T-cell (primary cell): ENCODE data around the gene ANKRD33B. TPM values are rescaled to one million over a fixed set of nuclear protein-coding genes. Genes with fewer than 3 reads are reported as not detected.

Experiments
- ATAC-seq, 4 experiments: fragments of 200-7000 bp in 3 of 4; fragments of 150-1000 bp in 1 of 4; cut with Tn5 transposase; replicated peaks in 1 of 4; 1 replicate in 3 of 4; 2 replicates in 1 of 4; pipeline ENCODE4 v1.10.0; 2021; ENCODE audit warnings: moderate library complexity in 3 of 4, mild to moderate bottlenecking in 2 of 4, moderate number of reproducible peaks in 1 of 4
- CTCF ChIA-PET, 2 donors: fragments of 300-600 bp; sonication (Branson Sonifier 250); formaldehyde crosslinking; loops; one replicate each; lab custom pipeline; 2022; ENCODE audit warnings: antibody characterized with exemption in 2 of 2; lab: Charles Lee
- POLR2A ChIA-PET, 2 donors: fragments of 300-600 bp; sonication (Branson Sonifier 250); formaldehyde crosslinking; loops; one replicate each; lab custom pipeline; 2022; ENCODE audit warnings: antibody characterized with exemption in 2 of 2; lab: Charles Lee
- DNase-seq, 35 experiments: peaks; one replicate each; pipeline versions ENCODE4 v3.0.0 to v3.0.0-alpha.2; 2013 to 2023
- H3K27ac ChIP-seq: one replicate; pipeline ENCODE4 v1.5.1; 2013; ENCODE audit warnings: low read length
- H3K27me3 ChIP-seq, 2 experiments: replicated peaks in 1 of 2; 1 replicate in 1 of 2; 2 replicates in 1 of 2; pipeline versions ENCODE4 v1.6.1 to v1.7.0; 2013; ENCODE audit warnings: low read length in 1 of 2, mixed read lengths in 1 of 2; ENCODE audit not compliant: control insufficient read depth in 2 of 2, insufficient read depth in 2 of 2; ENCODE audit errors: extremely low read depth in 1 of 2
- H3K36me3 ChIP-seq, 2 donors: 1 replicate in 1 of 2; 2 replicates in 1 of 2; pipeline versions ENCODE4 v1.6.1 to v1.7.0; 2013; ENCODE audit warnings: low read length in 1 of 2; ENCODE audit not compliant: control insufficient read depth in 2 of 2, insufficient read depth in 1 of 2; ENCODE audit errors: extremely low read depth in 1 of 2
- H3K4me1 ChIP-seq, 2 experiments: 1 replicate in 1 of 2; 2 replicates in 1 of 2; pipeline versions ENCODE4 v1.6.1 to v1.7.0; 2013; ENCODE audit warnings: low read length in 2 of 2, mixed read lengths in 1 of 2; ENCODE audit not compliant: insufficient read depth in 2 of 2, control insufficient read depth in 1 of 2; ENCODE audit errors: extremely low read depth in 1 of 2
- H3K4me3 ChIP-seq, 2 donors: 1 replicate in 1 of 2; 2 replicates in 1 of 2; pipeline versions ENCODE4 v1.5.1 to v1.7.0; 2013; ENCODE audit warnings: mild to moderate bottlenecking in 2 of 2, low read length in 1 of 2, moderate library complexity in 1 of 2; ENCODE audit not compliant: control insufficient read depth in 1 of 2; ENCODE audit errors: extremely low read depth in 1 of 2
- H3K9me3 ChIP-seq: 2 replicates; pipeline ENCODE4 v1.7.0; 2013
- H3K27ac Mint-ChIP-seq, 2 donors: one replicate each; pipeline ENCODE4 v1.8.0; 2020 to 2021; ENCODE audit warnings: mild to moderate bottlenecking in 2 of 2, mixed read lengths in 2 of 2
- H3K27me3 Mint-ChIP-seq, 2 donors: one replicate each; pipeline ENCODE4 v1.8.0; 2021 to 2022; ENCODE audit warnings: mixed read lengths in 2 of 2
- H3K36me3 Mint-ChIP-seq: one replicate; pipeline ENCODE4 v1.8.0; 2021; ENCODE audit warnings: mixed read lengths
- H3K4me1 Mint-ChIP-seq, 3 donors: one replicate each; pipeline ENCODE4 v1.8.0; 2020 to 2022; ENCODE audit warnings: mixed read lengths in 3 of 3, mild to moderate bottlenecking in 1 of 3
- H3K4me3 Mint-ChIP-seq, 3 donors: one replicate each; pipeline ENCODE4 v1.8.0; 2020 to 2022; ENCODE audit warnings: mild to moderate bottlenecking in 3 of 3, mixed read lengths in 3 of 3, moderate library complexity in 3 of 3
- H3K9me3 Mint-ChIP-seq, 3 donors: one replicate each; pipeline ENCODE4 v1.8.0; 2020 to 2022; ENCODE audit warnings: mixed read lengths in 3 of 3
- WGBS: methylation state at CpG from one replicate; pipeline ENCODE4 v1.1.5; 2013; ENCODE audit warnings: missing lambda C conversion rate; ENCODE audit not compliant: insufficient coverage; 5-methylcytosine and 5-hydroxymethylcytosine counted together
- total RNA-seq, 35 experiments: library from RNA in 6 of 35; stranded (reverse) in 6 of 35; fragments of 120-200 nt in 1 of 35; gene quantifications; one replicate each; pipeline versions ENCODE4 v1.2.1 to v1.2.4 and lab custom pipeline; 2013 to 2026

The ANKRD33B gene
- total RNA-seq, 5 donors from 2014 or later (not counting 1 experiment from before 2014, with no cell fraction given), result 1.0 to 4.1 (median 2.4) TPM

DNA sequence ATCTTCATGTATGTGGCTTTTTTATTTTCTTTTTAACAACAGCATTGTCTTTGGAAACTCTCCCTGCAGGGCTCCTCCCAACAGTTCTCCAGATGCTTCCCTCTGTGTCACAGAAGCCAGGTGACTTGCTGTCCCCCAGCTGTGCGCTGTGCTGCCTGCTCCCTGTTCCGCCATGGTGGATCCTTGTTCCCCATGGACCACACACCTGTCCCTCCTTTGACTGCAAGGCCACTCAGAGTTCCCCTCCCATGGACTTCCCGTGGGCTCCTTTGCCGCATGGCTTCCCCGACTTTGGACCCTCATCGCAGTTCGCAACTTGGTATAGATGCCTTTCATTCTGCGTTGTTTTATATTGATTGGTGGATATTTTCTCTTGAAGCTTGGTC, 18.6 kb downstream of the ANKRD33B start:
- WGBS, result 95% methylated on average over 8 of the region's 8 CpGs
- Histone ChIP-seq H3K36me3 (no peaks in the 10 kb centered on the region), H3K4me3 (no peak overlapping the region), H3K4me1 (peaks cover 0 to 3% of the 10 kb centered on the region in 2 experiments), H3K27me3 (peaks cover 0 to 16% of the 10 kb centered on the region in 2 experiments), H3K9me3 (no peaks in the 10 kb centered on the region), H3K27ac (no peak overlapping the region)
- H3K4me1 Mint-ChIP-seq, result peaks cover 21 to 45% (median 26%) of the 10 kb centered on the region in 3 donors
- DNase-seq (no peak), ATAC-seq (no peak)
- H3K27ac Mint-ChIP-seq, result no peak overlapping the region
- ChIA-PET CTCF (interaction anchor here in 1 of 2 donors (0.5 kb wide), 1 partner anchor 10 kb away, joined by 3 read pairs; no protein-coding TSS in a partner anchor), POLR2A (no interaction called here)
- H3K4me3 Mint-ChIP-seq, result no peak overlapping the region
- no peaks in the 10 kb centered on the region for H3K9me3 Mint-ChIP-seq
- peaks cover 11 to 15% of the 10 kb centered on the region in 2 donors for H3K27me3 Mint-ChIP-seq
- peaks cover 3% of the 10 kb centered on the region for H3K36me3 Mint-ChIP-seq

DNA sequence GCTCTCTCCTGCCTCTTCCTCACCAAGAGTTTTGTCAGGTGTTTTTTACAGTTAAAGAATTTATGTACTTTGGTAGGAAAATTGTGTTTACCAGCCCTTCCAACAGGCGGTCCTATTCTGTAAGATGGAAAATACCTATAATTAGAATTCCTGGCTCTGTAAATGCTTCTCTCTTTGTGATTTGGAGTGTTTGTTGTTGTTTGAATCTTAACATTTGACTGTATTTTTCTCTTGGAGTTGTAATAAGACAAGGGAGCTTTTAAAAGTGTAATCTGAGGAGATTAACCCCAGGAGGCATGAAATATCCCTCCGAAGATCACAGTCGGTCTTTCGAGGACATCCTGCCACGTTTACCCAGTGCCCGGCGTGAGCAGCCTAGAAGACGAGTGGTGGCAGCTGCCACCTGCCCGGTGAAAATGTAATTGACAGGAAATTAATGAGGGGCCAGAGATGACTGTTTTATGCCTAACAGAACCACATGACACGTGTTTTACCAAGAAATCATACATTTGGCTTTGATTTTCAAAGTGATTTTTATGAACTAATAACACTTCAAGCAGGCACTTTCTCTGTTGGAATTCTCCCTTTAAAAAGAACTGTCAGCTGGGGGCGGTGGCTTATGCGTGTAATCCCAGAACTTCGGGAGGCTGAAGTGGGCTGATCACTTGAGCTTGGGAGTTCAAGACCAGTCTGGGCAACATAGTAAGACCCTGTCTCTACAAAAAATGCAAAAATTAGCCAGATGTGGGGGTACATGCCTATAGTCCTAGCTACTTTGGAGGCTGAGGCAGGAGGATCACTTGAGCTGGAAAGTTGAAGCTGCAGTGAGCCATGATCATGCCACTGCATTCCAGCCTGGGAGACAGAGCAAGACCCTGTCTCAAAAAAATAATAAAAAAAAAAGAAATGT, 20.0 kb downstream of the ANKRD33B start:
- ATAC-seq (no peak), DNase-seq (no peak)
- H3K36me3 Mint-ChIP-seq, result peaks cover 3% of the 10 kb centered on the region
- 33% methylated on average over 12 of the region's 13 CpGs for WGBS
- no peak overlapping the region for H3K4me3 ChIP-seq
- no peak overlapping the region for H3K4me3 Mint-ChIP-seq
- no peak overlapping the region for H3K27ac Mint-ChIP-seq
- no peaks in the 10 kb centered on the region for H3K36me3 ChIP-seq
- H3K27me3 ChIP-seq, result peaks cover 0 to 16% of the 10 kb centered on the region in 2 experiments
- H3K4me1 Mint-ChIP-seq, result peaks cover 17 to 39% (median 23%) of the 10 kb centered on the region in 3 donors
- ChIA-PET POLR2A (no interaction called here), CTCF (interaction anchor here (0.6 kb wide), 2 partner anchors 151 to 1535 kb away, joined by 3 read pairs; no protein-coding TSS in a partner anchor)
- H3K9me3 ChIP-seq, result no peaks in the 10 kb centered on the region
- H3K27me3 Mint-ChIP-seq, result peaks cover 11 to 15% of the 10 kb centered on the region in 2 donors
- peaks cover 0 to 3% of the 10 kb centered on the region in 2 experiments for H3K4me1 ChIP-seq
- peaks cover 0 to under 1% (median 0%) of the 10 kb centered on the region in 3 donors for H3K9me3 Mint-ChIP-seq
- no peak overlapping the region for H3K27ac ChIP-seq

DNA sequence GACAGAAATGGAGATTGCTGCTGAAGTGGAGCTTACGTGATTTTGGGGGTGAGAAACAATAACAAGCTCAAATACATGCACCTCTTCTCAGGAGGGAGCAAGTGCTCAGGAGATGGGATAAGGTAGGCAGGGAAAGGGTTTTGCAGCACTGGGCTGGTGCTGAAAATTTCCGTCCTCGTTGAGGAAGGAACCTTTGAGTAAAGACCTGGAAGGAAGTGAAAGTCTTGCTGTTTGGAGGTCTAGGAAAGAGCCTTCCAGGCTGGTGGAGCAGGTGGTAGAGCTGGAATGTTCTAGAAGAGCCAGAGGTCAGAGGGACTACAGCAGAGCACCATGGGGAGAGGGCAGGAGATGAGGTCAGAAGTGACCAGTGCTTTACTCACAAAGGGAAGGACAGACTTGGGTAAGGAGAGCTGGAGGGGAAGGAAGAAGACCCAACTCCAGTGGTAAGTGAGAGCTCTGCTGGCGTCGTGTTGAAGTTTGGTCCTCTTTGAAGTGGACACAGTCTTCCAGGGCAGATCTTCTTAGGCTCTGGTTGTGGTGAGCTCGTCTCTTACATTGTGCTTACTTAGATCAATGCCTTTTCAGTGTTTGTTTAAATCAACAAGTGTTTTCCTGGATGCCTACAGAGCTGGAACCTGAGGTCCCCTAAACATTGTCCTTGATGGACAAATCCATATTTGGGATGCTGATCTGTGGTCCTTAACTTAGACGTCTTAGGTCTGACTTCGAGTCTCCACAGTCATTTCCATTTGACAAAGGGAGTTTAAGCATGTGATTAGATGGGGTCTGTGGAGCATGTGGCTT, 21.0 kb downstream of the ANKRD33B start:
- ATAC-seq (no peak), DNase-seq (no peak)
- CTCF ChIA-PET, result interaction anchor here in 1 of 2 donors (0.6 kb wide), 1 partner anchor 150 kb away, joined by 3 read pairs; no protein-coding TSS in a partner anchor
- peaks cover 0 to 16% of the 10 kb centered on the region in 2 experiments for H3K27me3 ChIP-seq
- WGBS, result 76% methylated on average over 5 of the region's 8 CpGs
- peaks cover 7 to 29% (median 15%) of the 10 kb centered on the region in 3 donors for H3K4me1 Mint-ChIP-seq
- no peak overlapping the region for H3K27ac ChIP-seq
- POLR2A ChIA-PET, result no interaction called here
- H3K9me3 Mint-ChIP-seq, result peaks cover 6 to 9% (median 8%) of the 10 kb centered on the region in 3 donors
- peaks cover 0 to 3% of the 10 kb centered on the region in 2 experiments for H3K4me1 ChIP-seq
- peaks cover 11 to 15% of the 10 kb centered on the region in 2 donors for H3K27me3 Mint-ChIP-seq
- no peaks in the 10 kb centered on the region for H3K36me3 ChIP-seq
- H3K4me3 ChIP-seq, result no peak overlapping the region
- H3K9me3 ChIP-seq, result no peaks in the 10 kb centered on the region
- H3K4me3 Mint-ChIP-seq, result no peak overlapping the region
- no peak overlapping the region for H3K27ac Mint-ChIP-seq
- H3K36me3 Mint-ChIP-seq, result peaks cover 7% of the 10 kb centered on the region

DNA sequence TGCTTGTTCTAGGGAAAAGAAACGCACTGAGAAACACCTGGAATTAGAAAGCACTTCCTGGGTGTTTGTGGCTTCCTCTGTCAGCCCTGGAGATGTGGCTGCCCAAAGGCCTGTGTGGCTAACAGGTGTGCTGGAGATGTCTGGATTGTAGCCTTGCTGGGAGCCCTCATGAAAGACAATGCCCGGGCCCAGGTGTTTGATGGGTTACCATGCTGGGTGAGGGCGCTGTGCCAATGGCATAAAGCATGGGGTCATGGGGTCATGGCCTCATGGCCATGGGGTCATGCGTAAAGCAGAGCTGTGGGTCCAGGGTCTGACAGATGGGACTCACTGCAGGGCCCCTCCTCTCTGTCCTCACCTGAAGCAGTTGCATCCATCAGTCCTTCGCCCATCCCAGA, 21.6 kb downstream of the ANKRD33B start:
- DNase-seq, result peak in 1 of 35 experiments; percentile 12
- Mint-ChIP-seq H3K27me3 (peaks cover 11 to 15% of the 10 kb centered on the region in 2 donors), H3K9me3 (peaks cover 6 to 13% (median 8%) of the 10 kb centered on the region in 3 donors), H3K4me1 (peaks cover 5 to 24% (median 13%) of the 10 kb centered on the region in 3 donors), H3K4me3 (no peak overlapping the region), H3K36me3 (peaks cover 10% of the 10 kb centered on the region), H3K27ac (no peak overlapping the region)
- Histone ChIP-seq H3K36me3 (no peaks in the 10 kb centered on the region), H3K27me3 (peaks cover 0 to 13% of the 10 kb centered on the region in 2 experiments), H3K9me3 (no peaks in the 10 kb centered on the region), H3K27ac (no peak overlapping the region), H3K4me3 (no peak overlapping the region), H3K4me1 (no peaks in the 10 kb centered on the region)
- no peak for ATAC-seq
- CTCF ChIA-PET, result no interaction called here
- POLR2A ChIA-PET, result no interaction called here
- whole genome bisulfite sequencing, result 54% methylated on average over 4 of the region's 5 CpGs

DNA sequence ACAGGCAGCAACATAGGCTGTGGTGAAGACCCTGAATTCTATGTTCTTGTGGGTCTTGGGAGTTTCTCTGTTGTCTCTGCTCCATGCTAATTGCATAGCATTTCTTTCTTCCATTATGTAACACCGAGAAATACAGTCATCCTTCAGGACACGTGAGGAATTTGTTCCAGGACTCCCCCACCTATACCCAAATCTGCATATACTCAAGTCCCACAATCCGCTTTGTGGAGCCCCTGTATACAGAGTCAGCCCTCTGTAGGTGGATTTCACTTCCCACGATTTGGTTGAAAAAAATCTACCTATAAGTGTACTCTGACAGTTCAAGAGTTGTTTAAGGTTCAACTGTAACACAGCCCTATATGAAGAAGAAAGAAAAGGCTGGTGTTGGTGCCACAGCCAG, 22.1 kb downstream of the ANKRD33B start:
- ChIA-PET POLR2A (no interaction called here), CTCF (no interaction called here)
- WGBS, result 68% methylated on average over 2 of the region's 4 CpGs
- DNase-seq, result no peak
- Histone ChIP-seq H3K9me3 (no peaks in the 10 kb centered on the region), H3K4me1 (no peaks in the 10 kb centered on the region), H3K36me3 (no peaks in the 10 kb centered on the region), H3K4me3 (no peak overlapping the region), H3K27ac (no peak overlapping the region), H3K27me3 (peaks cover 0 to 13% of the 10 kb centered on the region in 2 experiments)
- Mint-ChIP-seq H3K4me3 (no peak overlapping the region), H3K36me3 (peaks cover 10% of the 10 kb centered on the region), H3K27me3 (peaks cover 11 to 15% of the 10 kb centered on the region in 2 donors), H3K4me1 (peaks cover 5 to 19% (median 8%) of the 10 kb centered on the region in 3 donors), H3K9me3 (peaks cover 6 to 13% (median 8%) of the 10 kb centered on the region in 3 donors), H3K27ac (no peak overlapping the region)
- ATAC-seq, result no peak

DNA sequence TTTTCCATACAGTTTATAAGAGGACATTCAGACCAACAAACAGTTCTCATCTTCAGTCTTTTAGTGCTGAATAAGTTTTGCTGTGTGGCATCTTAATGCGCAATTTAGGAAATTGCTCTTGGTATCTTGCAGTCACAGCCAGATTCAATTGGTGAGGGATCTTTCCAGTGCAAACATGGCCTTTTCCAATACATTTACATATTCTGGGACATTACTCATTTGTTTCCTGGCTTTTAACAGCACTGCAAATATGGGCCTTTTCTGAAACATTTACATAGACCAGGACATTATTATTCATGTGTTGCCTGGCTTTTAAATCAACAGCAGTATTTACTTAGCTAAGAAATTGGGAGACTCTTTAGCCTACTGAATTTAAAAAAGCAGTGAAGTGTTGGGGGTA, 22.7 kb downstream of the ANKRD33B start:
- Mint-ChIP-seq H3K4me3 (no peak overlapping the region), H3K27me3 (peaks cover 11 to 15% of the 10 kb centered on the region in 2 donors), H3K27ac (no peak overlapping the region), H3K9me3 (peaks cover 6 to 13% (median 8%) of the 10 kb centered on the region in 3 donors), H3K36me3 (peaks cover 10% of the 10 kb centered on the region), H3K4me1 (peaks cover 5 to 17% (median 6%) of the 10 kb centered on the region in 3 donors)
- WGBS, result no CpG with 5 or more reads among the region's 1 CpG
- Histone ChIP-seq H3K4me3 (no peak overlapping the region), H3K9me3 (no peaks in the 10 kb centered on the region), H3K4me1 (no peaks in the 10 kb centered on the region), H3K36me3 (no peaks in the 10 kb centered on the region), H3K27me3 (peaks cover 0 to 13% of the 10 kb centered on the region in 2 experiments), H3K27ac (no peak overlapping the region)
- DNase-seq (no peak), ATAC-seq (no peak)
- POLR2A ChIA-PET, result no interaction called here
- CTCF ChIA-PET, result no interaction called here
